Neuronal stem cell (in vitro differentiated cells): ENCODE data around the gene MRNIP. TPM values are rescaled to one million over a fixed set of nuclear protein-coding genes. Genes with fewer than 3 reads are reported as not detected.

Source experiments
- DNase-seq: peaks from one replicate; pipeline ENCODE4 v3.0.0-alpha.2; 2013; ENCODE audit warnings: low spot score
- H2AFZ ChIP-seq: one replicate; pipeline ENCODE4 v1.6.1; 2013; ENCODE audit warnings: mild to moderate bottlenecking, low read length, inconsistent platforms
- H2AK5ac ChIP-seq: 2 replicates; pipeline ENCODE4 v1.6.1; 2013; ENCODE audit warnings: low read depth, mild to moderate bottlenecking, inconsistent platforms, low read length, moderate library complexity, mixed read lengths
- H2BK120ac ChIP-seq: 2 replicates; pipeline ENCODE4 v1.6.1; 2013; ENCODE audit warnings: low read depth, mild to moderate bottlenecking, inconsistent platforms, low read length, moderate library complexity, mixed read lengths
- H2BK12ac ChIP-seq: one replicate; pipeline ENCODE4 v1.6.1; 2013; ENCODE audit warnings: low read length, inconsistent platforms
- H2BK15ac ChIP-seq: 2 replicates; pipeline ENCODE4 v1.6.1; 2013; ENCODE audit warnings: mild to moderate bottlenecking, low read length, inconsistent platforms, mixed read lengths
- H2BK5ac ChIP-seq: one replicate; pipeline ENCODE4 v1.6.1; 2013; ENCODE audit warnings: inconsistent platforms, mild to moderate bottlenecking, low read length, moderate library complexity
- H3K14ac ChIP-seq: one replicate; pipeline ENCODE4 v1.6.1; 2013; ENCODE audit warnings: low read length, inconsistent platforms
- H3K18ac ChIP-seq: 2 replicates; pipeline ENCODE4 v1.6.1; 2013; ENCODE audit warnings: low read length, inconsistent platforms
- H3K23ac ChIP-seq: 2 replicates; pipeline ENCODE4 v1.6.1; 2013; ENCODE audit warnings: low read depth, mild to moderate bottlenecking, mixed read lengths, low read length, inconsistent platforms; ENCODE audit not compliant: poor library complexity
- H3K27ac ChIP-seq: replicated peaks from 3 replicates; pipeline ENCODE4 v1.5.1; 2013; ENCODE audit warnings: low read length, inconsistent platforms
- H3K27me3 ChIP-seq, 3 experiments: 2 replicates each; pipeline ENCODE4 v1.6.1; 2013; ENCODE audit warnings: low read length in 3 of 3, mild to moderate bottlenecking in 2 of 3, inconsistent platforms in 1 of 3, low read depth in 1 of 3, mixed read lengths in 1 of 3, moderate library complexity in 1 of 3; ENCODE audit not compliant: control insufficient read depth in 3 of 3, insufficient read depth in 3 of 3
- H3K36me3 ChIP-seq, 2 donors: replicated peaks in 1 of 2; 2 replicates each; pipeline ENCODE4 v1.6.1; 2013; ENCODE audit warnings: low read length in 2 of 2; ENCODE audit not compliant: control insufficient read depth in 2 of 2, insufficient read depth in 2 of 2
- H3K4ac ChIP-seq: 2 replicates; pipeline ENCODE4 v1.6.1; 2013; ENCODE audit warnings: inconsistent platforms, mild to moderate bottlenecking, low read length, moderate library complexity
- H3K4me1 ChIP-seq, 2 donors: 1 replicate in 1 of 2; 2 replicates in 1 of 2; pipeline ENCODE4 v1.6.1; 2013; ENCODE audit warnings: low read length in 2 of 2, low read depth in 1 of 2; ENCODE audit not compliant: control insufficient read depth in 2 of 2, insufficient read depth in 1 of 2
- H3K4me2 ChIP-seq: one replicate; pipeline ENCODE4 v1.6.1; 2013; ENCODE audit warnings: mild to moderate bottlenecking, low read length, inconsistent platforms; ENCODE audit not compliant: insufficient read depth, poor library complexity, severe bottlenecking
- H3K4me3 ChIP-seq, 2 donors: 2 replicates each; pipeline ENCODE4 v1.5.1; 2013; ENCODE audit warnings: low read length in 2 of 2, mild to moderate bottlenecking in 2 of 2, inconsistent platforms in 1 of 2, moderate library complexity in 1 of 2
- H3K79me1 ChIP-seq: one replicate; pipeline ENCODE4 v1.6.1; 2013; ENCODE audit warnings: low read depth, mild to moderate bottlenecking, inconsistent platforms, low read length, moderate library complexity
- H3K9ac ChIP-seq: one replicate; pipeline ENCODE4 v1.6.1; 2013; ENCODE audit warnings: mild to moderate bottlenecking, low read depth, low read length, inconsistent platforms; ENCODE audit not compliant: poor library complexity
- H3K9me3 ChIP-seq, 2 donors: replicated peaks in 1 of 2; 2 replicates each; pipeline versions ENCODE3 to v1.6.1; 2013; ENCODE audit warnings: low read length in 2 of 2, mild to moderate bottlenecking in 2 of 2, inconsistent platforms in 1 of 2, low read depth in 1 of 2, mixed read lengths in 1 of 2, moderate library complexity in 1 of 2; ENCODE audit not compliant: control insufficient read depth in 2 of 2, insufficient read depth in 1 of 2
- H4K8ac ChIP-seq: one replicate; pipeline ENCODE4 v1.6.1; 2013; ENCODE audit warnings: low read depth, mild to moderate bottlenecking, inconsistent platforms, low read length, moderate library complexity
- H4K91ac ChIP-seq: one replicate; pipeline ENCODE4 v1.6.1; 2013; ENCODE audit warnings: low read length, low read depth, mild to moderate bottlenecking, inconsistent platforms; ENCODE audit not compliant: poor library complexity
- WGBS, 2 donors: extraction: QIAGEN DNeasy Blood & Tissue Kit; methylation state at CpG; one replicate each; pipeline ENCODE4 v1.1.7; 2013; ENCODE audit warnings: missing lambda C conversion rate in 2 of 2, mixed read lengths in 1 of 2; ENCODE audit not compliant: insufficient read length in 2 of 2, insufficient replicate concordance in 1 of 2; ENCODE audit errors: extremely low coverage in 2 of 2; 5-methylcytosine and 5-hydroxymethylcytosine counted together
- small RNA-seq: library from polyadenylated mRNA; stranded (forward); fragments of <200 nt; extraction: miRNeasy Mini kit (QIAGEN cat#:217004); gene quantifications from one replicate; pipeline ENCODE3, GENCODE V24; 2013; ENCODE audit not compliant: insufficient read depth

The MRNIP gene

DNA sequence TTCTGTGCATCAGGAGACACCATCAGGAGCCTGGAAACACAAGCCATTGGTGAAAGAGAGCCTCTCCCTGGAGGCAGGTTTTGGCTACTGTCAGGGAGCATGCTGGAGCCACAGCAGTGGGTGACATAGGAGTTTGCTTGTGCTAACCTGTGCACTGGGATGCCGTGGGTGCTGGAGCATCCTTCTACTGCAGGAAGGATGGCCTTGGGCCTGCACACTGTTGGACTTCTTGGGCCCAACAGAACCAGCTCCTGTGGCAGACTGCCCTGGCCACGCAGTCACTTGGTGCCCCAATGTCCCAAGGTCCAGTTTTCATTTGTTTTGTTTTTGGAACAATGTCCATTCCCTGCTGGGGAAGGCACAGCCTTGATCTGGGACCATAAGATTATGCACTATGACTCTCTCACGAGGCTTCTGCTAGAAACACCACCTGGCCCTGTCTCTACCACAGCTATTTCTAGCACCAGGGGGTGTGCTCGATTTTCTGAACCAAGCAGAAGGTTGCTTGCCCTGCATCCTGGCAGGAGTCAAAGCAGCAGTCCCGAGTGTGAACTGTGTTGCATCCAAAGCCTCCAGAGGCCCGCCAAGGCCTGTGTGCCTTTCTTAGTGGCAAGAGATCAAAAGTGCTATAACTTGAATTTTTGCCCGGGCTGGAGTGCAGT is 70.3 kb downstream of the MRNIP start:
- Histone ChIP-seq H3K4me3 (no peak overlapping the region), H2BK12ac (no peak overlapping the region), H2BK15ac (no peak overlapping the region), H3K18ac (no peak overlapping the region), H3K23ac (no peak overlapping the region), H3K4me1 (no peaks in the 10 kb centered on the region), H3K9ac (no peak overlapping the region), H3K4me2 (no peak overlapping the region), H2AK5ac (peak overlapping the region; percentile 11), H3K9me3 (peaks cover 0 to 3% of the 10 kb centered on the region in 2 donors), H3K36me3 (no peaks in the 10 kb centered on the region), H4K91ac (no peak overlapping the region), H3K27ac (no peak overlapping the region), H2BK120ac (no peak overlapping the region), H4K8ac (no peak overlapping the region), H3K4ac (no peak overlapping the region), H2BK5ac (no peak overlapping the region), H2AFZ (no peak overlapping the region), H3K79me1 (peaks cover 2% of the 10 kb centered on the region), H3K27me3 (no peaks in the 10 kb centered on the region), H3K14ac (no peak overlapping the region)
- DNase-seq: no peak
- no CpG with 5 or more reads among the region's 7 CpGs for WGBS, 2 donors

Small RNAs within 50 kb of the gene (small RNA-seq; reads per million reads assigned to genes)
- gene MIR1229 (3.5 reads per million), gene RF00019 (not detected)
